PC-3 (cell line): ENCODE data around the gene HIP1R. TPM values are rescaled to one million over a fixed set of nuclear protein-coding genes. Genes with fewer than 3 reads are reported as not detected.

Experiments
- ATAC-seq: fragments of 200-7000 bp; cut with Tn5 transposase; 2 replicates; pipeline ENCODE4 v1.9.1; 2020; ENCODE audit warnings: mild to moderate bottlenecking, moderate library complexity
- BruUV-seq: library from RNA; stranded (reverse); fragments of 400-500 nt; replicated peaks from 2 replicates; lab custom pipeline; 2021; lab: Mats Ljungman, UMichigan
- CTCF ChIA-PET: fragments of 300-600 bp; sonication (Branson Sonifier 250); formaldehyde crosslinking; loops from one replicate; lab custom pipeline; 2022; ENCODE audit warnings: antibody characterized with exemption; lab: Charles Lee
- POLR2A ChIA-PET: fragments of 300-600 bp; sonication (Branson Sonifier 250); formaldehyde crosslinking; loops from one replicate; lab custom pipeline; 2022; ENCODE audit warnings: antibody characterized with exemption; ENCODE audit not compliant: unreplicated experiment; lab: Charles Lee
- DNase-seq: peaks from one replicate; pipeline ENCODE4 v3.0.0-alpha.2; 2015
- H2AFZ ChIP-seq: fragments of 300-600 bp; sonication (generic); 2 replicates; pipeline ENCODE4 v1.6.0; 2016; ENCODE audit warnings: antibody characterized with exemption, low read length
- H3F3A ChIP-seq: fragments of 300-600 bp; sonication (generic); one replicate; pipeline ENCODE4 v1.6.0; 2017; ENCODE audit warnings: antibody characterized with exemption, low read length, control low read depth, mild to moderate bottlenecking; ENCODE audit not compliant: unreplicated experiment
- H3K27ac ChIP-seq: fragments of 300-600 bp; sonication (generic); 2 replicates; pipeline ENCODE4 v1.5.1; 2016; ENCODE audit warnings: mild to moderate bottlenecking, low read length
- H3K27me3 ChIP-seq: fragments of 300-600 bp; sonication (generic); 2 replicates; pipeline ENCODE4 v1.6.1; 2016; ENCODE audit warnings: low read length, mixed read lengths
- H3K36me3 ChIP-seq: fragments of 300-600 bp; sonication (generic); 2 replicates; pipeline ENCODE4 v1.6.1; 2016; ENCODE audit warnings: low read depth, mixed run types, low read length, mixed read lengths
- H3K4me1 ChIP-seq: fragments of 300-600 bp; sonication (generic); 2 replicates; pipeline ENCODE4 v1.5.1; 2016; ENCODE audit warnings: low read length; ENCODE audit not compliant: insufficient read depth
- H3K4me2 ChIP-seq: fragments of 300-600 bp; sonication (generic); 2 replicates; pipeline ENCODE4 v1.6.0; 2016; ENCODE audit warnings: low read length
- H3K4me3 ChIP-seq: fragments of 300-600 bp; sonication (generic); 2 replicates; pipeline ENCODE4 v1.5.1; 2016; ENCODE audit warnings: mild to moderate bottlenecking, low read length, mixed read lengths
- H3K79me2 ChIP-seq: fragments of 300-600 bp; sonication (generic); 2 replicates; pipeline ENCODE4 v1.6.1; 2017; ENCODE audit warnings: low read length, mixed read lengths
- H3K9ac ChIP-seq: fragments of 300-600 bp; sonication (generic); 2 replicates; pipeline ENCODE4 v1.6.0; 2016; ENCODE audit warnings: mild to moderate bottlenecking, low read length
- H3K9me2 ChIP-seq: fragments of 300-600 bp; sonication (generic); replicated peaks from 2 replicates; pipeline ENCODE4 v1.6.1; 2016; ENCODE audit warnings: mixed run types, low read length, mixed read lengths
- H3K9me3 ChIP-seq: fragments of 300-600 bp; sonication (generic); 2 replicates; pipeline ENCODE4 v1.6.1; 2016; ENCODE audit warnings: low read length, mixed read lengths
- H4K20me1 ChIP-seq: fragments of 300-600 bp; sonication (generic); 2 replicates; pipeline ENCODE4 v1.6.1; 2016; ENCODE audit warnings: low read length, mixed read lengths
- EZH2 ChIP-seq: fragments of 300-600 bp; sonication (generic); IDR thresholded peaks from one replicate; pipeline ENCODE4 v1.6.1; 2017; ENCODE audit warnings: antibody characterized with exemption, mild to moderate bottlenecking, low read length; ENCODE audit not compliant: unreplicated experiment
- EZH2phosphoT487 ChIP-seq: fragments of 300-600 bp; sonication (generic); IDR thresholded peaks from 2 replicates; pipeline ENCODE4 v1.6.1; 2018; ENCODE audit warnings: mild to moderate bottlenecking, antibody characterized with exemption, low read length, borderline replicate concordance
- intact Hi-C: fragments of 100-400 bp; cut with micrococcal nuclease; formaldehyde crosslinking; loops from 2 replicates; pipeline ENCODE4 v1.9.0; 2023
- total RNA-seq: library from RNA; depleted of rRNA; stranded (reverse); fragments of >200 nt; gene quantifications from 2 replicates; pipeline ENCODE4 v1.2.3, GENCODE V29; 2014
- TF ChIP-seq, protein P1 (sequence below): fragments of 300-600 bp; sonication (generic); conservative IDR thresholded peaks from 2 replicates; pipeline ENCODE4 v1.5.1; 2017; ENCODE audit warnings: antibody characterized with exemption, low read depth, mild to moderate bottlenecking, low read length

Gene HIP1R
- total RNA-seq, 1 experiment from 2014 or later: 46.1 TPM

DNA sequence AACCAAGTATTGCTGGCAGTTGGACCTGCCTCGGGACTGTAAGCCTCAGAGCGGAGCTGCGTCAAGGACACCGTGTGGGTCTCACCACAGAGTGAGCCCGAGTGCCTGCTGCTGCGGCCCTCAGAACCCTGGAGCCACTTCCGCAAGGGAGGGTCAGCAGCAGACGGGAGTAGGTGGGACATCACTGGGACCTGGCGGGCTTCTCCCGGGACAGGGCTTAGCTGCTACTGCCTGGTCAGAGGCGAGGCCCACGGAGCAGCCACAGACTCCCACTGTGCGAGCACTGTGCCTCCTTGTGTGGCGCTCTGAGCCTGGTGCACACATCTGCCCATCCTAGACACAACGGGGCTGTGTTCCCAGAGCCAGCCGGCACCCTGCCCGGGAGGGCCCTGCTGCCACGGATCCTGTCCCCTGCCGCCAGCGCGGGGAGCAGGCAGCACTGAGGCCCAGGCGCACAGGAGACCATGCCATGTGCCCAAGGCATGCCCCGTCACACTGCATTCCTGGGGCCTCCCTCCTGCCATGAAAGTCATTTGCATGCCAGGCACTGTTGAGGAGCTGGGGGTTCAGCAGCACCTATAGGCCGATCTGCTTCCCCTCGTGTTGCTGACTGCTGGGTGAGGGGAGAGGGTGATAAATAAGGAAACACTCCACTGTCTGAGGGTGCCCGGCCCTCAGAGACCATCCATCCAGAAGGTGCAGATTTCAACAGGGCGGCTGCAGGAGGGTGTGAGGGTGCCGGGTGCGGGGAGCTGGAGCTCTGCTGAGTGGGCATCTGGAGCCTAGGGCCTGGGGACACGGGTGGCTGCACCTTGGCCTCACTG, 10.0 kb downstream of the HIP1R start:
- H3K9me2 ChIP-seq: no peaks in the 10 kb centered on the region
- H3K9ac ChIP-seq: no peak overlapping the region
- H3K9me3 ChIP-seq: no peaks in the 10 kb centered on the region
- no TSS peak for BruUV-seq
- H3K27me3 ChIP-seq: no peaks in the 10 kb centered on the region
- no peaks in the 10 kb centered on the region for H4K20me1 ChIP-seq
- no peak overlapping the region for H3K27ac ChIP-seq
- ATAC-seq (no peak), DNase-seq (no peak)
- ChIA-PET CTCF (no interaction called here), POLR2A (no interaction called here)
- intact Hi-C loops: no loop called here
- no peak overlapping the region for H2AFZ ChIP-seq
- TF ChIP-seq EZH2phosphoT487 (no peak), EZH2 (no peak)
- TF ChIP-seq, protein P1, sequence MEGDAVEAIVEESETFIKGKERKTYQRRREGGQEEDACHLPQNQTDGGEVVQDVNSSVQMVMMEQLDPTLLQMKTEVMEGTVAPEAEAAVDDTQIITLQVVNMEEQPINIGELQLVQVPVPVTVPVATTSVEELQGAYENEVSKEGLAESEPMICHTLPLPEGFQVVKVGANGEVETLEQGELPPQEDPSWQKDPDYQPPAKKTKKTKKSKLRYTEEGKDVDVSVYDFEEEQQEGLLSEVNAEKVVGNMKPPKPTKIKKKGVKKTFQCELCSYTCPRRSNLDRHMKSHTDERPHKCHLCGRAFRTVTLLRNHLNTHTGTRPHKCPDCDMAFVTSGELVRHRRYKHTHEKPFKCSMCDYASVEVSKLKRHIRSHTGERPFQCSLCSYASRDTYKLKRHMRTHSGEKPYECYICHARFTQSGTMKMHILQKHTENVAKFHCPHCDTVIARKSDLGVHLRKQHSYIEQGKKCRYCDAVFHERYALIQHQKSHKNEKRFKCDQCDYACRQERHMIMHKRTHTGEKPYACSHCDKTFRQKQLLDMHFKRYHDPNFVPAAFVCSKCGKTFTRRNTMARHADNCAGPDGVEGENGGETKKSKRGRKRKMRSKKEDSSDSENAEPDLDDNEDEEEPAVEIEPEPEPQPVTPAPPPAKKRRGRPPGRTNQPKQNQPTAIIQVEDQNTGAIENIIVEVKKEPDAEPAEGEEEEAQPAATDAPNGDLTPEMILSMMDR: no peak
- no peak overlapping the region for H3K4me2 ChIP-seq
- H3K36me3 ChIP-seq: no peaks in the 10 kb centered on the region
- H3K79me2 ChIP-seq: peaks cover 27% of the 10 kb centered on the region
- H3F3A ChIP-seq: peaks cover 7% of the 10 kb centered on the region
- H3K4me1 ChIP-seq: peaks cover 22% of the 10 kb centered on the region
- no peak overlapping the region for H3K4me3 ChIP-seq

DNA sequence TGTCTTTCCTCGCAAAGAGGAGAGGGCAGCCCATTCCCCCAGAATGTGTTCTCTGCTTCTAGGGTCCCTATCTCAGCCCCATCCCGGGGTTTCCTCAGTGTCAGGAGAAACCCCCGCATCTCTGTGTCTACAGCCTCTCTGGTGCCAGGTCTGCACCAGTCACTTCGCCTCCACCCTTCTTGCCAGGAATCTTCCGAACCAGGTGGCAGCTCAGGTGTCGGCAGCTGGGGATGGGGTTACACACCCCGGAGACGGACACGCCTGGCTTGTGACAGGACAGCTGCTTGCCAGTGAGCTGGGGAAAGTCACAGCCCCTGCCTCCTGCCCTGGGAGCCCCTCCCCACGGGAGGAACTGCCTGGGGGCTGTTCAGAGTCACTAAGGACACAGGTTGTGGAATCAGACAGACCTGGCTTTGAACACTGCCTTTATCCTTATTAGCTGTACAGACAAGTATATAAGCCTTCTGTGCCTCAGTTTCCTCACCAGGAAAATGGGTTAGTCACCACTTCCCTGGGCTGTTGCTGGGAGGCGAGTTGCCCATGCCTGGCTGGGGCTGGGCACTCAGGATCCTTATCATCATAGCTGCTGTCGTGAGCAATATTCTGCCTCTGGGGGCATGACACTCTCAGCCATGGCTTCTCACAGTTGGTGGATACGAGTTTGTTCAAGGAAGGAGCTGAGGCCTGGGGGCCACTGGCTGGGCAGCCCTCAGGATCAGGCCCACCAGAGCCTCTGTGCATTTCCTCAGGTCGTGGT, 10.8 kb downstream of the HIP1R start:
- Histone ChIP-seq H3K4me1 (peaks cover 14% of the 10 kb centered on the region), H3K36me3 (no peaks in the 10 kb centered on the region), H4K20me1 (no peaks in the 10 kb centered on the region), H3K9ac (no peak overlapping the region), H3K9me2 (no peaks in the 10 kb centered on the region), H3K4me2 (no peak overlapping the region), H3K4me3 (no peak overlapping the region), H3F3A (peaks cover 7% of the 10 kb centered on the region), H3K9me3 (no peaks in the 10 kb centered on the region), H3K27ac (no peak overlapping the region), H3K79me2 (peaks cover 21% of the 10 kb centered on the region), H2AFZ (no peak overlapping the region), H3K27me3 (no peaks in the 10 kb centered on the region)
- no peak for ATAC-seq
- CTCF ChIA-PET: no interaction called here
- DNase-seq: no peak
- POLR2A ChIA-PET: no interaction called here
- BruUV-seq: no TSS peak
- intact Hi-C loops: no loop called here
- TF ChIP-seq EZH2phosphoT487: no peak
- TF ChIP-seq, protein P1: no peak
- no peak for TF ChIP-seq EZH2
